NCI-H146 (cell line): ENCODE measurements around the gene RALGAPB.

Source experiments
- DNase-seq: peaks from one replicate; lab custom pipeline; 2025; lab: John Stamatoyannopoulos, UW

The RALGAPB gene

GRCh38 chr20:38548356-38549083 is 75.9 kb downstream of the RALGAPB start:
- DNase-seq = no peak

GRCh38 chr20:38550274-38550673 is 77.6 kb downstream of the RALGAPB start:
- DNase-seq = no peak

- no peak for DNase-seq
Measured at GRCh38 chr20:38551056-38551626, 78.5 kb downstream of the RALGAPB start.

DNA sequence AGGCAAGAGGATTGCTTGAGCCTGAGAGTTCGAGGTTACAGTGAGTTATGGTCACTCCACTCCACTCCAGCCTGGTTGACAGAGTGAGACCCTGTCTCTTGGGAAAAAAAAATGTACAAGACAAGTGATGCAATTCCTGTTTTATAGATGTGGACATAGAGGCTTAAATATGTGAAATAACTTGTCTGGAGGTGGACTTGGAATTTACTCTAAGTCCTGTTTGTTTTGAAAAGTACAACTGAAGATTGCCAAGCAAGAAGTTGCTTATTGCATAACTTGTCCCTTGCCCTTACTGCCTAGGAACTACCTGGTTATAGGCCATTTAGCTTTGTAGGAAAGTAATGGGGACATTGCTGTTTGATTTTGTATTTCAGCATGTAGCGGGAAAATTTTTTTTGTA is 82.3 kb downstream of the RALGAPB start:
- DNase-seq = no peak

GRCh38 chr20:38555395-38555794 is 82.8 kb downstream of the RALGAPB start:
- DNase-seq = no peak

- DNase-seq = no peak
Measured at GRCh38 chr20:38557174-38557573, 84.5 kb downstream of the RALGAPB start.

- no peak for DNase-seq
Measured at GRCh38 chr20:38558596-38559360, 86.1 kb downstream of the RALGAPB start.

DNA sequence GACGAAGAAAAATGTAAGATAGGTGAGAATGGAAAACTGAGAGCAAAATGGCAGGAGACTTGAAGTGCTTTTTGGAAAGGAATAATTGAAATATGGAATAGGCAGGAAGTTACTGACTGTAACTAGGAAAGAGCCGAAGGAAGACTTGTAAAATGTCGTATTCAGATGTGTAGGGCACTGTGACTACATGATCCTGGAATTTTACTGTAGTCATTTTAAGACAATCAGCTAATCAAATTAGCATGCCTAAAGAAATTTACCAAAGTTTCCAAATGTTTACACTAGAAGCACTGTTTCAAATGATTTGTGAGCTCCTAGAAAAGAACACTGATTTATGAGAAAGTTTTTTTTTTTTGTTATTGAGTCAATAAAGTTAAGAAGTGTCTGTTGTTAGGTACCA is 87.1 kb downstream of the RALGAPB start:
- DNase-seq = no peak

- DNase-seq = no peak
Measured at GRCh38 chr20:38563802-38564431, 91.3 kb downstream of the RALGAPB start.

GRCh38 chr20:38564680-38565079 is 92.0 kb downstream of the RALGAPB start:
- DNase-seq = no peak

DNA sequence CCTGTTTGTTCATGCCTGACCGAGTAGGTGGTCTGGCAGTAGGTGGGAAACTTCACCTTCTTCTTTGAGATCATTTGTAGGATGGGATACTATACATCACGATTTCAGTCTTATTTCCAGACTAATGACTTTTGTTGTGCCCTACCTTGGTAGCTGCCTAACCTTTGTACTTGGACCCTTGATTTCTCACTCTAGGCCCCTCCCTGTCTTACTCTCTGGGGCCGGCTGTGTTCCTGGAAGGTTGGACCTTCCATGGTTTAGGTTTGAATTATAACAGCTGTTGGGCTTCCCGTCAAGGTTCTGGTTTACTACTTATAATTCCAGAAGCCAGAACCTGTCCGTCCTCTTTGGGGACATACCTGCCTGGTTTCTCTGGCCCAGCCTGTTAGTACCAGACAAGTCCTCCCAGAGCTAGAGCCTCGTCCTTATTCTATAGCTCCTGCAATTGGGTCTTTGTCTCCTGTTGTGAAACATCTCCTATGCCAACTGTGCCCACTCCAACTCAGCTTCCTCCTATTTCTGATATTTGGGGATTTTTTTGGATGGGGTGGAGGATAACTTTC is 93.5 kb downstream of the RALGAPB start:
- no peak for DNase-seq

- DNase-seq = no peak
Measured at GRCh38 chr20:38569747-38570525, 97.3 kb downstream of the RALGAPB start.

GRCh38 chr20:38573413-38573812 is 100.8 kb downstream of the RALGAPB start:
- no peak for DNase-seq

GRCh38 chr20:38579219-38579910 is 106.7 kb downstream of the RALGAPB start:
- DNase-seq = no peak

GRCh38 chr20:38579921-38580320 is 107.3 kb downstream of the RALGAPB start:
- DNase-seq = no peak

GRCh38 chr20:38581013-38581412 is 108.4 kb downstream of the RALGAPB start, which contains the start of gene ADIG:
TSS of gene ADIG (plus strand) at chr20:38581197. CDS start at chr20:38581251, 54 bp downstream.
- DNase-seq = no peak

DNA sequence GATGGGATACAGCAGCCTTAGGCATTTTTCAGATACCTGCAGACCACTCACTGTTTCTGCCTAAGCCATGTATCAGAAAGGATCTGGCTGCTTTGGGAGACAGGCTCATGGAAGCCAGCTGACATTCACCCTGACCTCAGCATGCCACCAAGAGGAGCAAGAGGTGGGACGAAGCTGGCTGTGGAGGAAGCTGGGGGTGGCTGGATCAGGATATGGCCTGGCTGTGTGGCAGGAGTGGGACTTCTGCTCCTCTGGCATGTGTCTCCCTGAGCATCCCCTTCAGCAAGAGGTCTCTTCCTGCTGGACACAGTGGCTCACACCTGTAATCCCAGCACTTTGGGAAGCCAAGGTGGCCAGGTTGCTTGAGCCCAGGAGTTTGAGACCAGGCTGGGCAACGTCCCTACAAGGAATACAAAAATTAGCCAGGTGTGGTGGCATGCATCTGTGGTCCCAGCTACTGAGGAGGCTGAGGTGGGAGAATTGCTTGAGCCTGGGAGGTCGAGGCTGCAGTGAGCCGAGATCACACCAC is 109.3 kb downstream of the RALGAPB start:
- no peak for DNase-seq

- DNase-seq = no peak
Measured at GRCh38 chr20:38583306-38583705, 110.7 kb downstream of the RALGAPB start.

- DNase-seq = no peak
Measured at GRCh38 chr20:38584099-38584763, 111.6 kb downstream of the RALGAPB start.
